NT2/D1 (cell line): Measurements from ENCODE around the gene CCDC54.

Source experiments
- DNase-seq: peaks from one replicate; pipeline ENCODE4 v3.0.0-alpha.2; 2011; ENCODE audit warnings: low read depth, low spot score
- H3K27me3 ChIP-seq: 2 replicates; pipeline ENCODE4 v1.6.0; 2011; ENCODE audit warnings: mild to moderate bottlenecking; ENCODE audit not compliant: insufficient read length, insufficient read depth
- H3K36me3 ChIP-seq: 2 replicates; pipeline ENCODE4 v1.6.1; 2011; ENCODE audit warnings: mild to moderate bottlenecking, low read length, mixed read lengths; ENCODE audit not compliant: insufficient read depth, insufficient read length
- H3K4me1 ChIP-seq: 2 replicates; pipeline ENCODE4 v1.5.1; 2011; ENCODE audit not compliant: insufficient read depth, insufficient read length
- H3K4me3 ChIP-seq: 2 replicates; pipeline ENCODE4 v1.5.1; 2011; ENCODE audit warnings: low read depth; ENCODE audit not compliant: insufficient read length
- H3K9ac ChIP-seq: 2 replicates; pipeline ENCODE4 v1.6.0; 2011; ENCODE audit warnings: low read depth; ENCODE audit not compliant: insufficient read length
- H3K9me3 ChIP-seq: 2 replicates; pipeline ENCODE4 v1.5.1; 2011; ENCODE audit warnings: mild to moderate bottlenecking, low read length; ENCODE audit not compliant: insufficient read depth
- SUZ12 ChIP-seq: IDR thresholded peaks from 2 replicates; pipeline ENCODE4 v1.6.1; 2011; ENCODE audit not compliant: insufficient read length, insufficient read depth; ENCODE audit errors: extremely low read depth
- YY1 ChIP-seq: IDR thresholded peaks from 2 replicates; pipeline ENCODE4 v1.6.1; 2011; ENCODE audit not compliant: insufficient read length, insufficient read depth
- ZNF274 ChIP-seq: IDR thresholded peaks from 2 replicates; pipeline ENCODE4 v1.6.1; 2011; ENCODE audit warnings: mild to moderate bottlenecking, low read depth, low read length

The CCDC54 gene

DNA sequence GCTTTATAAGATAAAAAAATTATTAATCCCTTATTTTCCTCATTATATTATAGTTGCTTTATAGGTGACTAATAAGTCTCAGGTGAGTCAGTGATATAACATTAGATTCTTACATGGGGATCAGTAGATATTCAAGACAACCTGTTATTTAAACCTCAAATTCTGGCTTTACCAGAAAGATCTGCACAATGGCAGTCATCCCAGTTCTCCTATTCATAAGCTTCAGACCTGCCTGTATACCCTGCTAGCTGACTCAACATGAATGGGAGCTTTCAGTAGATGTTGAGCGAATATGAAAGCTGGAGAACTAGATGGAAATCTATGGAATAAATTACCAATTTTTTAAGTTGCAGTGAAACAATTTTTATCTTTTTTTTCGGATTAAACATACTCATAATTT lies 20.5 kb upstream of the CCDC54 start:
- Histone ChIP-seq H3K9ac (no peak overlapping the region), H3K27me3 (no peaks in the 10 kb centered on the region), H3K36me3 (no peaks in the 10 kb centered on the region), H3K9me3 (no peaks in the 10 kb centered on the region), H3K4me3 (no peak overlapping the region), H3K4me1 (no peaks in the 10 kb centered on the region)
- no peak for DNase-seq
- no peak for TF ChIP-seq YY1
- no peak for TF ChIP-seq SUZ12
- no peak for TF ChIP-seq ZNF274

DNA sequence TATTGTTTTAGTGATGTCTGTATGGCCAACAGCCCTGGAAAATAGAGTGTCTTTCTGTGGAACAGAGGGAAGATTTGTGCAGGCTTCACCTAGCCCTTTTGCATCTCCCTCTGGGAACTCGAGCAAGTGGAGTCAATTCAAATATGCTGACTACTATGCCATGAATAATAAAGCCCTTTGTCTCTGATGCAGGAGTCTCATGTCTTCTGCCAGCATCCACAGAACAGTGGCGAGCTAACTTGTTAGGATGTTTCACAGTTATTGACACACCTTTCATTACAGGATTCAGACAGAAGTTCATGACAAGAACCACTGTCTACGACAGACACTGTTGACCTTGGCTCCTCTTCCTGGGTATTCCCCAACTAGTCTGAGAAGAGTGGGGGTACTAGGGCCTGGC lies 15.6 kb upstream of the CCDC54 start:
- DNase-seq, result no peak
- no peak for TF ChIP-seq ZNF274
- no peak for TF ChIP-seq YY1
- TF ChIP-seq SUZ12, result no peak
- Histone ChIP-seq H3K9me3 (no peaks in the 10 kb centered on the region), H3K4me1 (no peaks in the 10 kb centered on the region), H3K4me3 (no peak overlapping the region), H3K36me3 (no peaks in the 10 kb centered on the region), H3K27me3 (no peaks in the 10 kb centered on the region), H3K9ac (no peak overlapping the region)

DNA sequence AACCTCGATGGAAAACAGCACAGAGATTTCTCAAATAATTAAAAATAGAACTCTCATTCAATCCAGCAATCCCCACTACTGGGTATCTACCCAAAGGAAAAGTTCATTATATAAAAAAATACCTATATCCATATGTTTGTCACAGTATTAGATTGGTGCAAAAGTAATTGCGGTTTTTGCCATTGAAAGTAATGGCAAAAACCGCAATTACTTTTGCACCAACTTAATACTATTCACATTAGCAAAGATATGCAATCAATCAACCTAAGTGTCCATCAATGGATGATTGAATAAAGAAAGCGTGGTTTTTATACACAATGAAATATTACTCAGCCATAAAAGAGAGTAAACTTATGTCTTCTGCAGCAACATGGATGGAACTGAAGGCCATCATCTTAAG lies 12.2 kb upstream of the CCDC54 start:
- peaks cover 18% of the 10 kb centered on the region; the same call in 1 of the 2 replicates for H3K9me3 ChIP-seq
- DNase-seq, result no peak
- TF ChIP-seq SUZ12 (no peak), ZNF274 (no peak), YY1 (no peak)
- H3K36me3 ChIP-seq, result no peaks in the 10 kb centered on the region
- no peaks in the 10 kb centered on the region for H3K27me3 ChIP-seq
- H3K4me1 ChIP-seq, result no peaks in the 10 kb centered on the region
- no peak overlapping the region for H3K4me3 ChIP-seq
- no peak overlapping the region for H3K9ac ChIP-seq

DNA sequence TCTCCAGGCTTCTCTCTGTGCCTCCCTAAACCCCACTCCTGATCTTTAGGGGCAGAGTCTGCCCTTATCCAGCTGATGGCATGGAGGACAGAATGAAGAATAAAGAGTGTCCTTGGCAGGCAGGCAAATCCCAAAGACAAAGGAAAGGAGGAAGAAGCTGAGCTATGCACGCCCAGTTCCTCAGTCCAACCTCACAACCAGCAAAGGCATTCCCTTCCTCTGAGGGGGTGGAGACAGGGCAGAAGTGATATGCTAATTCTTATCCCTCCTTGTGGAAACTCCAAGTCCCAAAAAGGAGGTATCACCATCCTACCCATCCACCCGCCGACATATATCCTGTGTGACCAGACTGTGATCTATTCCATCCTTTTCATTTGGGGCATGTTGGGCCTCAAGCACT lies 10.5 kb upstream of the CCDC54 start:
- Histone ChIP-seq H3K9me3 (peaks cover 18% of the 10 kb centered on the region; the same call in 1 of the 2 replicates), H3K36me3 (no peaks in the 10 kb centered on the region), H3K27me3 (no peaks in the 10 kb centered on the region), H3K4me1 (no peaks in the 10 kb centered on the region), H3K9ac (no peak overlapping the region), H3K4me3 (no peak overlapping the region)
- TF ChIP-seq ZNF274 (no peak), YY1 (no peak), SUZ12 (no peak)
- no peak for DNase-seq

DNA sequence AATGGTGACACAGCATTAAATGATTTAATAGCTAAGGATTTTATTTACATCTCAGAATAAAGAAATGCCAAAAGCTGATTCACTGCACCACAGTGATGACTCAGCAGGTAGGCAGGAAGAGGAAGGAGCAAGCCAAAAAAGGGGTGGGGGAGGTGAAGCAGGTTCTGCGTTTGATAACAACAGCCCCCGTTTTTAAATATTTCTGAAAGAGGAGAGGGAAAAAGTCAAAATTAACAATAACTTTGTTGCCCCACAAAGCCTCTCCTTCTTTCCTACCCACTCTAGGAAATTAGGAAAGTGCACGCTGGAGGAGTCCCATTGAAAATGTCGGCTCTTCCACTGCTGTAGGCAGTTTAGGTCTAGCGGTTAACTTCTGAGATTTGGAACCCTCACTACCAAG lies 9.9 kb upstream of the CCDC54 start:
- no peak overlapping the region for H3K9ac ChIP-seq
- no peak overlapping the region for H3K4me3 ChIP-seq
- TF ChIP-seq SUZ12 (no peak), ZNF274 (no peak), YY1 (no peak)
- no peak for DNase-seq
- no peaks in the 10 kb centered on the region for H3K36me3 ChIP-seq
- H3K9me3 ChIP-seq, result peaks cover 18% of the 10 kb centered on the region; the same call in 1 of the 2 replicates
- no peaks in the 10 kb centered on the region for H3K4me1 ChIP-seq
- H3K27me3 ChIP-seq, result no peaks in the 10 kb centered on the region

DNA sequence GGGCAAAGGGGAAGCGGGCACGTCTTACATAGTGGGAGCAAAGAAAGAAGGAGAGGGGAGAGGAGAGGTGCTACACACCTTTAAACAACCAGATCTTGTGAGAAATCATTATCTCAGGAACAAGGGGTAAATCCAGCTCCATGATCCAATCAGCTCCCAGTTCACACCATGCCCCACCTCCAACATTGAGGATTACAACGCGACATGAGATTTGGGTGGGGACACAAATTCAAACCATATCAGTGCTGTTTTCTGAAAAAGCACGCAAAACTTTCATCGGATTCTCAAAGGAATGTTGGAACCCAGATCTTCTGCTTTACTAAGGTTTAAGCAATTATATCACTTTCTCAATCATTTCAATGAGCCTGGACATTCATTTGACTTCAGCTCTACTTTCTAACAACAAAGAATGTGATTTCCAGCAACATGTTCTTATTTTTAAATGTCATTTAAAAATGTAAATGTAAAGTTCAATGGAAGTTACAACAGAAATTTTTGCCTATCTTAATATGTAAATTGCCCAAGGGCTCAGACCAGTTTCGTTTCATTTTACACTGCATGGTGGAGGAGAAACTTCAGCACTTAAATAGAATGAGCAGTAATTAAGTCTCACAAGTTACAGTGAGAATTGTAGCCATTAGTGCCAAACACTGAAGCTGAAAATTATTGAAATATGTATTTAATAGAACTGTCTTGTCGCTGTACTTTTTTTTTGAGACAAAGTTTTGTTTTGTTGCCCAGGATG lies 8.4 kb upstream of the CCDC54 start:
- no peak for DNase-seq
- no peak for TF ChIP-seq ZNF274
- TF ChIP-seq YY1, result no peak
- no peak for TF ChIP-seq SUZ12
- Histone ChIP-seq H3K9me3 (peaks cover 18% of the 10 kb centered on the region; the same call in 1 of the 2 replicates), H3K27me3 (no peaks in the 10 kb centered on the region), H3K9ac (no peak overlapping the region), H3K4me1 (no peaks in the 10 kb centered on the region), H3K36me3 (no peaks in the 10 kb centered on the region), H3K4me3 (no peak overlapping the region)

DNA sequence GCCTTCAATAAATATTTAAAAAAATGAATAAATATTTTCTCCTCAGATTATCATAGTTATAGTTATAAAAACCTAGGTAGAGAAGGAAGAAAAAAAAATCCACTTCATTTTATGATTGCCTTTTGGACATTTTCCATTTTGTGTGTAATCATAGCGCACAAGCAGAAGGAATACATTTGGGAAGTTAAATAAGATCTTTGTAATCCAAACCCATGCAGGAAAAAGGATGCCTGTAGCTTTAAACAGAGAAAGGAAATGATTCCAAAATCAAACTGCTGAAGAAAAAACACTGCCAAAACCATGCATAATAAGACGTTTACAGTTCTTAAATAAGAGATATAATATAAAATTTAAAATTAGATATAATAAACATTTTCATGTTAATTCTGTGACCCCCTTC lies 7.4 kb upstream of the CCDC54 start:
- Histone ChIP-seq H3K36me3 (no peaks in the 10 kb centered on the region), H3K27me3 (no peaks in the 10 kb centered on the region), H3K9me3 (peaks cover 18% of the 10 kb centered on the region; the same call in 1 of the 2 replicates), H3K4me1 (no peaks in the 10 kb centered on the region), H3K9ac (no peak overlapping the region), H3K4me3 (no peak overlapping the region)
- no peak for DNase-seq
- TF ChIP-seq ZNF274, result no peak
- TF ChIP-seq YY1, result no peak
- TF ChIP-seq SUZ12, result no peak
